ENCODE results near the gene LPGAT1.

GRCh38 chr1:211830055-211830327, 572 bp downstream of the LPGAT1 start:
- no peak for TF ChIP-seq CTCF (IDR thresholded peaks at IDR 0.05)
- TF ChIP-seq POLR2A (IDR thresholded peaks at IDR 0.05) = no peak

Measured in heart left ventricle (tissue), 13 donors.